GM04504 (cell line): ENCODE results near the gene LDAH.
"Not testable (repeated sequence)": the region's sequence is repeated elsewhere in the genome, so short reads cannot be mapped to it uniquely, and the experiment has no call there.

Source experiments
- DNase-seq: peaks from one replicate; pipeline ENCODE4 v3.0.0-alpha.2; 2012; ENCODE audit warnings: low read depth

LDAH gene

GRCh38 chr2:20723543-20723942, 99.4 kb downstream of the LDAH start:
- DNase-seq, result no peak

GRCh38 chr2:20722592-20723240, 100.2 kb downstream of the LDAH start:
- no peak for DNase-seq

- DNase-seq, result no peak
Measured at GRCh38 chr2:20717641-20718040, 105.3 kb downstream of the LDAH start.

- DNase-seq, result not testable (repeated sequence)
Measured at GRCh38 chr2:20716164-20716563, 106.7 kb downstream of the LDAH start.

DNA sequence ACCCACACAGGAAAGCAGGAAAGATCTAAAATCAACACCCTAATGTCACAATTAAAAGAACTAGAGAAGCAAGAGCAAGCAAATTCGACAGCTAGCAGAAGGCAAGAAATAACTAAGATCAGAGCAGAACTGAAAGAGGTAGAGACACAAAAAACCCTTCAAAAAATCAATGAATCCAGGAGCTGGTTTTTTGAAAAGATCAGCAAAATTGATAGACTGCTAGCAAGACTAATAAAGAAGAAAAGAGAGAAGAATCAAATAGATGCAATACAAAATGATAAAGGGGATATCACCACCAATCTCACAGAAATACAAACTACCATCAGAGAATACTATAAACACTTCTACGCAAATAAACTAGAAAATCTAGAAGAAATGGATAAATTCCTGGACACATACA, 108.5 kb downstream of the LDAH start:
- not testable (repeated sequence) for DNase-seq

GRCh38 chr2:20713585-20713984, 109.3 kb downstream of the LDAH start:
- DNase-seq, result not testable (repeated sequence)

GRCh38 chr2:20711641-20712040, 111.3 kb downstream of the LDAH start:
- DNase-seq, result not testable (repeated sequence)

GRCh38 chr2:20707601-20708000, 115.3 kb downstream of the LDAH start:
- DNase-seq, result no peak

- no peak for DNase-seq
Measured at GRCh38 chr2:20706786-20707185, 116.1 kb downstream of the LDAH start.

DNA sequence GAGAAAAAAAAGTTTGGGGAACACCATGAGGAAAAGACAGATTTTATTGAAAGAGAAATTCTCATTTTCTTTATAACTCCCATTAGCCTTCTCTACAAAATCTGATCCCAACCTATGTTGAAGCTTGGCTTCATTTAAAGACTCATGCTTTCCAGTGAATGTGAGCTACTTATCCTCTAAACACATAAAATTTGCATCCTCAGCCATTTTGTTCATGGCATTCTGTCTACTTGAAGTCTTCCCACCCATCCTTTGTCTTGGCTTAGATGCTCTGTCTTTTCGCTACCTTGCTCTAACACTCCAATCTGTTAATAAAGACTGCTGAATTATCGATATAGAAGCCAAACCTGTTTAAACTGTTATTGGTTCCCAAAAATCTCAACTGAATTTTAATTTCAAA, 116.7 kb downstream of the LDAH start:
- no peak for DNase-seq

DNA sequence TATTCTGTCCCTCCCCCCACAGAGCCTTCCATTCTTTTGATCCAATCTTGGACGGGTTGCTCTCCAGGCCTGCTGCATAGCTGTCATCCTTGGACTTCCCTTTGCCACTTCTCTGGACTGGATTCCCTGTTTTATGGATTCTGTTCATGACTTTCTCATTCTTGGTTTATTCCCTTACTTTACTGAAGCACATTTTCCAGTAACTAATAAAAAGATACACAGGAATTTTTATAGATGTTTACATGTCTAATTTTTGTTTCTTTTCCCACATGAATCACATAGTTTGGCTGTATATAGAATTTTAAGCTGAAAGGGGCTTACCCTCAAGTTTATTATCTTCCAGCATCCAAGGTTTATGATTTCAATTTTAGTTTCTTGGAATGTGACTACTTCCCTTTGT, 118.0 kb downstream of the LDAH start:
- peak; percentile 31 for DNase-seq

DNA sequence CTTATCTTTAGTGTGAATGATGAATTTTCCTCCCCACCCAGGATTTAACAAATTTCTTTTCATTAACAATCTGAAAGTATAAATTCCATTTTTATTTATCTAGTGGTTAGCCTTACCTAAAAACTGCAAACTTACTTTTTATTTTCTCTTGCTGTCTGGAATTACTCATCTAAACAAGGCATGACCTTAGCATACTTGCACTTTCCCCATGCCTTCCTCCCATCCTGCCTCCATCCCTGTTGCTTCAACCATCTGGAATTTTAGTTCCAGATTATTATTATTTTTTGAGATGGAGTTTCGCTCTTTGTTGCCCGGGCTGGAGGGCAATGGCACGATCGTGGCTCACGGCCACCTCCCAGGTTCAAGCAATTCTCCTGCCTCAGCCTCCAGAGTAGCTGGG, 120.3 kb downstream of the LDAH start:
- DNase-seq, result no peak

DNA sequence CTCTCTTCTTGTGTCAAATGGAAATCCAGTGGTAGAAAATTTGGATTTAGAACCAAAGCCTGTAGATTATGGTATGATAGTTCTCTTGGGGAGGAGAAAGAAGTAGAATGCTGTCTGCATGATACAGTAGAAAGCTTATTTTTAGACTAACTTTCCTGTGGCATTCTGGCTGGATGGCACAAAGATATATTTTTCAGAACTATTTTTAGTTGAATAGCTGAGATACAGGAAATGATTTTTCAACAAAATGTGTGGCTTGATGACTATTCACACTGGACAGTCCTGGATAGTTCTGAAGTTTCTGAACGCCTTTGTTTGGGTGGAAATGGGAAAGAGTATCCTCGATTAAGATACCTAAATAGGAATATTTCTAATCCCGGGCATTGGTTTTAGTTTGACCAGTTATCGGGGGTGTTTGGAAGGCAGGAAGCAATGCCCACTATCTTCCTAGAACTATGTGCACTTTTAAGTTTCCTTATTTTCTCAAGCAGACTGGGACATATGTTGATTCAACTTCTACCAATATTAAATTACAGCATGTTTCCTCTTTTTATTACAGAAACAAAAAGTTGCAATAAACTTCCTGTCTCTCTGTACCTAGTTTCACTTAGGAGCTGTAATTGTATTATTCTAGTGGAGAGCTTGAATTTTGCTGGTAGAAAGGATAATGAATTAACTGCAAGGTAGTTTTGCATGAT, 123.8 kb downstream of the LDAH start:
- DNase-seq, result no peak

GRCh38 chr2:20697322-20697934, 125.5 kb downstream of the LDAH start:
- no peak for DNase-seq

GRCh38 chr2:20696366-20696765, 126.5 kb downstream of the LDAH start:
- no peak for DNase-seq

DNA sequence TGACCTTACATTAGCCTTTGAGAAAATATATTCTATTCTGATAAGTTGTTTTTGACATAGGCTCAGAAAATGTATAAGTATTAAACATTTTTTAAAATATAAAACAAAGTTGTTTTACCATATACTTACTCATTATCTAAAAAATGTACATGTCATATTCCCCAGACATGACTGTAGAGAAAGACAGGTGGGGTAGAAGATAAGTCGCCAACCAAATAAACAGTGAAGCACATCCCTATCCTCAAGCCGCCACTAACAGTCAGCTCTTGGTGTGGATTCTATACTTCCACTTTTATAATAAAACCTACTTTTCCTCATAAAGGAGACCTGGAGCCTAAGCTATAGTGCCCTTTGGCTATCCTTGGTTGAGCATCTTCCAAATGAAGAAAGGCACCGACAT, 129.6 kb downstream of the LDAH start:
- no peak for DNase-seq

DNA sequence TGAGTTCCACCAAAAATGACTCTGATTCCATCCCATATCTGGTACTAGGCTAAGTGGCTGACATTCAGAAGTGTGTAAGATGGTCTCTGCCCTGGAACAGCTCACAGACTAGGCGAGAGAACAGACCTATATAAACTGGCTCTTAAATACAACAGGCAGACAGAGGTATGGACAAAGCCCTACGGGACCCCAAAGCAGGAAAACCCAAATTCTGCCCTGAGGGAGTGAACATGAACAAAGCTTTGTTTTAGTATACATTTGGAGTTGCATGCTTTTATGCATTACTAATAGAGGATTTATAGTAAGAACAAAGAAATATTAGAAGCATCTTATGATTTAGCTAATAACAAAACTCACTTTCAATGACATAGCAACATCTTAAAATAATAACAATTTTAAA, 130.8 kb downstream of the LDAH start:
- DNase-seq, result no peak

- DNase-seq, result no peak
Measured at GRCh38 chr2:20691076-20691734, 131.7 kb downstream of the LDAH start.

- DNase-seq, result no peak
Measured at GRCh38 chr2:20689428-20690264, 133.3 kb downstream of the LDAH start.

- no peak for DNase-seq
Measured at GRCh38 chr2:20687260-20687832, 135.6 kb downstream of the LDAH start.

DNA sequence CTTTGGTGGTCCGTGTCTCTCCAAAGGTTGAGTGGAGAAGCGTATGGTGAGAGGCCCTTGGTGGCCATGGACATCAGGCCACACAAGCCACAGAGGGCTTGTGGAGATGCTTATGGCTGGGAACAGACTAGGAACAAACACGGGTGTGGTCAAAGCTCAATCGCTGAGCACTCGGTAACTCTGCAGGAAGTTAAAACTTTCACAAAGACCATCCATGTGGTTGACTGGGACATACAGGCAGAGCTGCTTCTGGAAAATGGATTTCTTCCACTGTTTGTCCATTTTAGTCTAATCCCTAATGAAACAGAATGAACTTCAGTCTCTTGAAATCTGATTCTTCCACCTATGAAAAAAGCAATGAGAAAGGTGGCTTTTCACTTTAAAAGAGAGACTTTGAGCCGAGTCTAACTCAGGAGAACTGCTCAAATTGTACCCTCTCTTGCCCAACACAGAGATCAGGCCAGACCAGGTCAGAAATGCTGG, 138.3 kb downstream of the LDAH start:
- DNase-seq, result no peak
